KMS-11 (cell line): ENCODE measurements around the gene MICAL2.

Experiments
- H2AFZ ChIP-seq: fragments of 200-600 bp; sonication (generic); 2 replicates; pipeline ENCODE4 v1.6.1; 2016; ENCODE audit warnings: antibody characterized with exemption, mixed run types, low read depth
- H3K27ac ChIP-seq: fragments of 200-600 bp; sonication (generic); 2 replicates; pipeline ENCODE4 v1.6.1; 2016; ENCODE audit warnings: mild to moderate bottlenecking, mixed run types
- H3K27me3 ChIP-seq: fragments of 200-600 bp; sonication (generic); 2 replicates; pipeline ENCODE4 v1.6.1; 2017; ENCODE audit warnings: mild to moderate bottlenecking, low read depth, mixed run types, moderate library complexity; ENCODE audit not compliant: insufficient read depth
- H3K36me3 ChIP-seq: fragments of 200-600 bp; sonication (generic); 2 replicates; pipeline ENCODE4 v1.6.1; 2017; ENCODE audit warnings: mild to moderate bottlenecking, mixed run types; ENCODE audit not compliant: insufficient read depth
- H3K4me1 ChIP-seq: fragments of 200-600 bp; sonication (generic); 2 replicates; pipeline ENCODE4 v1.6.1; 2016; ENCODE audit warnings: mild to moderate bottlenecking, low read depth, mixed run types; ENCODE audit not compliant: poor library complexity, severe bottlenecking
- H3K4me2 ChIP-seq: fragments of 200-600 bp; sonication (generic); 2 replicates; pipeline ENCODE4 v1.7.0; 2016; ENCODE audit warnings: mild to moderate bottlenecking, mixed run types
- H3K4me3 ChIP-seq: fragments of 200-600 bp; sonication (generic); IDR thresholded peaks from 2 replicates; pipeline ENCODE4 v1.6.1; 2017; ENCODE audit warnings: low read depth, low read length, mixed read lengths; ENCODE audit not compliant: insufficient read depth
- H3K79me2 ChIP-seq: fragments of 200-600 bp; sonication (generic); 2 replicates; pipeline ENCODE4 v1.6.1; 2016; ENCODE audit warnings: low read depth, mixed run types; ENCODE audit not compliant: insufficient read depth
- H3K9ac ChIP-seq: fragments of 200-600 bp; sonication (generic); 2 replicates; pipeline ENCODE4 v1.6.1; 2016; ENCODE audit warnings: mild to moderate bottlenecking, mixed run types
- H4K20me1 ChIP-seq: fragments of 200-600 bp; sonication (generic); 2 replicates; pipeline ENCODE4 v1.6.1; 2016; ENCODE audit warnings: mild to moderate bottlenecking, mixed run types; ENCODE audit not compliant: insufficient read depth
- TF ChIP-seq, protein P1 (sequence below): fragments of 200-600 bp; sonication (generic); conservative IDR thresholded peaks from 2 replicates; pipeline ENCODE4 v1.6.1; 2017; ENCODE audit warnings: low read depth, mild to moderate bottlenecking, antibody characterized with exemption, low read length, moderate library complexity, mixed read lengths

MICAL2 gene

DNA sequence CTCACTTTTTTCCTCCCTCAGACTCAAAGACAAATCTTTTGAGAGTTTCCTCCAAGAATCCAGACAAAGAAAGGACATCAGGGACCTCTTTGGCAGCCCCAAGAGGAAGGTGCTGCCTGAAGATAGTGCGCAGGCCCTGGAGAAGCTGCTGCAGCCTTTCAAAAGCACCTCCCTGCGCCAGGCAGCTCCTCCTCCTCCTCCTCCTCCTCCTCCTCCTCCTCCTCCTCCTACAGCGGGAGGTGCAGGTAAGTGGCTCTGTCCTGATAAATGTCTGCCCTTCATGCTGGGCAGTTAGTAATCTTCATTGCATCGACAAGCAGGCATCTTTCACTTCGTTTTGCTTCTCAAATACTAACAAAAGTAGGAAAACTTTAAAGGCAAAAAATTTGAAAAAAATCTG, 184.2 kb downstream of the MICAL2 start:
- TF ChIP-seq, protein P1, sequence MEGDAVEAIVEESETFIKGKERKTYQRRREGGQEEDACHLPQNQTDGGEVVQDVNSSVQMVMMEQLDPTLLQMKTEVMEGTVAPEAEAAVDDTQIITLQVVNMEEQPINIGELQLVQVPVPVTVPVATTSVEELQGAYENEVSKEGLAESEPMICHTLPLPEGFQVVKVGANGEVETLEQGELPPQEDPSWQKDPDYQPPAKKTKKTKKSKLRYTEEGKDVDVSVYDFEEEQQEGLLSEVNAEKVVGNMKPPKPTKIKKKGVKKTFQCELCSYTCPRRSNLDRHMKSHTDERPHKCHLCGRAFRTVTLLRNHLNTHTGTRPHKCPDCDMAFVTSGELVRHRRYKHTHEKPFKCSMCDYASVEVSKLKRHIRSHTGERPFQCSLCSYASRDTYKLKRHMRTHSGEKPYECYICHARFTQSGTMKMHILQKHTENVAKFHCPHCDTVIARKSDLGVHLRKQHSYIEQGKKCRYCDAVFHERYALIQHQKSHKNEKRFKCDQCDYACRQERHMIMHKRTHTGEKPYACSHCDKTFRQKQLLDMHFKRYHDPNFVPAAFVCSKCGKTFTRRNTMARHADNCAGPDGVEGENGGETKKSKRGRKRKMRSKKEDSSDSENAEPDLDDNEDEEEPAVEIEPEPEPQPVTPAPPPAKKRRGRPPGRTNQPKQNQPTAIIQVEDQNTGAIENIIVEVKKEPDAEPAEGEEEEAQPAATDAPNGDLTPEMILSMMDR: no peak
- Histone ChIP-seq H3K9ac (no peak overlapping the region), H2AFZ (no peak overlapping the region)

GRCh38 chr11:12295943-12296342, 185.6 kb downstream of the MICAL2 start:
- Histone ChIP-seq H3K27me3 (no peaks in the 10 kb centered on the region), H2AFZ (no peak overlapping the region), H3K9ac (no peak overlapping the region), H3K4me2 (no peak overlapping the region), H3K4me1 (no peaks in the 10 kb centered on the region), H4K20me1 (no peaks in the 10 kb centered on the region), H3K4me3 (no peak overlapping the region), H3K79me2 (no peaks in the 10 kb centered on the region), H3K27ac (no peak overlapping the region), H3K36me3 (no peaks in the 10 kb centered on the region)
- TF ChIP-seq, protein P1: no peak

More for the DNA sequence above, 184.2 kb downstream of the MICAL2 start:
- Histone ChIP-seq H3K4me1 (peaks cover 6% of the 10 kb centered on the region), H3K36me3 (no peaks in the 10 kb centered on the region), H3K27ac (no peak overlapping the region), H3K4me2 (no peak overlapping the region), H3K4me3 (no peak overlapping the region), H4K20me1 (no peaks in the 10 kb centered on the region), H3K27me3 (no peaks in the 10 kb centered on the region), H3K79me2 (no peaks in the 10 kb centered on the region)

- H4K20me1 ChIP-seq: no peaks in the 10 kb centered on the region
- no peaks in the 10 kb centered on the region for H3K36me3 ChIP-seq
- no peak overlapping the region for H3K27ac ChIP-seq
- H3K4me2 ChIP-seq: no peak overlapping the region
- H3K4me1 ChIP-seq: no peaks in the 10 kb centered on the region
- no peak overlapping the region for H3K9ac ChIP-seq
- H2AFZ ChIP-seq: no peak overlapping the region
- no peak overlapping the region for H3K4me3 ChIP-seq
- TF ChIP-seq, protein P1: no peak
- H3K27me3 ChIP-seq: no peaks in the 10 kb centered on the region
- no peaks in the 10 kb centered on the region for H3K79me2 ChIP-seq
These were observed 188.2 kb downstream of the MICAL2 start for GRCh38 chr11:12298610-12299009.

GRCh38 chr11:12301379-12301778, 191.0 kb downstream of the MICAL2 start:
- Histone ChIP-seq H3K4me3 (no peak overlapping the region), H4K20me1 (no peaks in the 10 kb centered on the region), H3K9ac (no peak overlapping the region), H3K4me1 (no peaks in the 10 kb centered on the region), H2AFZ (no peak overlapping the region), H3K4me2 (no peak overlapping the region), H3K36me3 (no peaks in the 10 kb centered on the region), H3K27ac (no peak overlapping the region), H3K27me3 (no peaks in the 10 kb centered on the region), H3K79me2 (no peaks in the 10 kb centered on the region)
- TF ChIP-seq, protein P1: no peak
